HG03575 (cell line): ENCODE measurements around the gene ICE1.
"Not testable (repeated sequence)": the region's sequence is repeated elsewhere in the genome, so short reads cannot be mapped to it uniquely, and the experiment has no call there.

ENCODE experiments used
- ATAC-seq: cut with Tn5 transposase; IDR thresholded peaks from one replicate; pipeline ENCODE4 v1.9.1; 2021; ENCODE audit not compliant: unreplicated experiment, insufficient number of reproducible peaks, low FRiP score; ENCODE audit errors: extremely low read depth

ICE1 gene

DNA sequence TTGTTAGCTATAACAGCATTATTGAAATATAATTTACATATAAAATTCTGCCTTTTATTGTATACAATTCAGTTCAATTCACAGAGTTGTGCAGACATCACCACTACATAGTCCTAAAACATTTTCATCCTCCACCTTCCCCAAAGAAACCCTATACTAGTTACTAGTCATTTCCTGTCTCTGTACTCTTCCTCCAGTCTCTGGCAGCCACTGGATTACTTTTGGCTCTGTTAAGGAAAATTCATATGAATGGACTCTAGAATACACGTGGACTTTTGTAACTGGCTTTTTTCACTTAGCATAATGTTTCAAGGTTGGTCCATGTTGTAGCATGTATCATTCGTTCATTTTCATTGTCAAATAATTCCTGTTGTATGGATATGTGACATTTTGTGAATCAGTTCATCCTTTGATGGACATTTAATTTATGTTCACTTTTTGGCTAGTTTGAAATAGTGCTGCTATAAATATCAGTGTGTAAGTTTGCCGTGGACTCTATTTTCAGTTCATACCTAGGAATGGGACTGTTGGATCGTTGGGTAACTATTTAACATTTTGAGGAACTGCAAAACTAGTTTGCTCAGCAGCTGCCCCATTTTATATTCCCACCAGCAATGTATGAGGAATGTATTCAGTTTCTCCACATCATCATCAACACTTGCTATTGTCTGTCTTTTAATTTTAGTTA, 9.7 kb downstream of the ICE1 start:
- no peak for ATAC-seq

DNA sequence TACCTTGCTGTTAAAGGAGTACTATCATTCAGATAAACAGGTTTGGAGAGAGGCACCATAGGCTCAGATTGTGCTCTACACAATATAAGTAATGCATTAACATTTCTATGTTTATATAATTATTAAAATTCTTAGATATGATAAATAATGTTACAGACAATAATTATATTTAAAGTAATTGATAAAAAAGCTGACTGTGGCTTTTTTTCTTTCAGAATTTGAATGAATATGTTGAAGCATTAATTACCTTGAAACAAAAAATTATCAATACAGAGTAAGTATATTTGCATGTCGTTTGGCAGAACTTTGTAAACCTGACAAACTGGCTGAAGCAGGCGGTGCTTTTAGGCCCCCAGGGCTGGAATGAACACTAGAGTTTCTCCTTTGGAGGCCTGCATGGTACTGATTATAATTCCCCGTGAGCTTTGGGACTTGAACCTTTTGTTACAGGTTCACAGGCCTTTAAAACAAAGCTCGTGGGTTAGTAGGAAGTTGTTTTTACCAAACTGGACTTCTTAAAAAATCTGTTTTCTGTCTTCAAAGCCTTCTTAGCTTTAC, 13.8 kb downstream of the ICE1 start:
- ATAC-seq: no peak

DNA sequence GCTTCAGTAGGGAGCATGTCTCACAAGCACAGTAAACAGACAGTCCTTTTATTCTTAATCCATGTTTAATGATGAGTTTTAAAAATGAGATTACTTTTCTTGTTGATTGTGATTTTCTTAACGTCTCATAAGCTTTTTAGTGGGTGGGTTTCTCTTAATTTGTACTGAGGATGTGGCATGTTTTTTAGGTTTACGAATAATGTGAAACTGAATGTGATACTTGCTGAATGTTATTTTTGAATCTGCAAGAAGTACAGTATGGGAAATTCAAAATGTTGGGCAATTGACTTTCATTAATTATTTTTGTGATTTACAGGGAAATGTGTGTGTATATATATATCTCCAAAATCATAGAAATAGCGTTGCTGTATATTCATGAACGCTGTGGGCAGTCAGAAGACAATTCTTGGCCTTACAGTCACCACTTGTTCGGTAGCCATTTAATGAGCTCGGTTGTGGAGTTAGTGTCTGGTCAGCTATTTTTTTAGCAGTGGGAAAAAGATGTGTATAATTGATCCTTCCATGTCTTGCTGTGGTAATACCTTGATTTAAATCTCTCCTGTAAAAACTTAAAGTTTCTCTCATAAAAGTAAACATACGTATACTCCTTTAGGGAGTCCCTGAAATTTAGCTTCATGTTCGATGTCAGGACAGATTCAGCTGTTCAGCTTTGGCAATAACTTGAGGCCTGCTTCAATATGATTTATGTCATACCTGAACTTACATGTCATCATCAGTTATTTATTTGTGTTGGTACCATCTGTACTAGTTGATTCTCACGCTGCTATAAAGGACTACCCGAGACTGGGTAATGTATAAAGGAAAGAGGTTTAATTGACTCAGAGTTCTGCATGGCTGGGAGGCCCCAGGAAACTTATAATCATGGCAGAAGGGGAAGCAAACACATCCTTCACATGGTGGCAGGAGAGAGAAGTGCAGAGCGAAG, 15.0 kb downstream of the ICE1 start:
- no peak for ATAC-seq

DNA sequence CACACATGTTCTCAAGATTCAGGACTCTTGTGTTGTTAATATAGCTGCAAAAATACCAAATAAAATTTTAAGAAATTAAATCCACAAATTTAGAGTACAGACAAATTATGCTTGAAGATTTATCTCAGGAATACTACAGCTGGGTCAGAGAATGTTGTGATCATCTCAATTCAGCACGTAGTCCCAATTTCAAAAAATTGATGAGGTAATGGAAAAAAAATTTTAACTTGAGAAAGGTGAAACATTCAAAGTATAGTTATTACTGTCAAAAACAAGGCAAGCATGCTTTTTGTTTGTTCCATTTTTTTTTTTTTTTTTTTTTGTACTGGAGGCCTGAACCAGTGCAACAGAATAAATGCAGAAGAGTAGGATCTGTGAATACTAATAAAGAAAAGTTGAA, 29.4 kb downstream of the ICE1 start:
- no peak for ATAC-seq

DNA sequence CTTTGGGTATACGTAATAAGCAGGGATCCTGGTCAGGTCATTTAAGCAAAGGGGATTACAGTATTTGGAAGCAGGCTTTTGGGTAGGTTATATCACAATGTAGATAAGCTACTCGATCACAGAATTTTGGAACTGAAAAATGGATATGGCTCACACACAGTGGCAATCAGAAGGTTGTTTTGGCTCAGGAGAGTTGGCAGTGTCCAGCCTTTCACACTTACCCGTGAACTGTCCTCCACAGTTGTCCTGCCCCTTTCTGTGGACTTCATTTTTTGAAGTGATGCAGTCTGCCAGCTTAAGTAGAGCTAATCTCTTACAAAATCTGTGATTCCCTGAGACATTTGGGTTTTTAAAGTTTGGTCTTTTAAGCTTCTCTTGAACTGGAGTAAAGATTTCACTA, 30.7 kb downstream of the ICE1 start:
- ATAC-seq: no peak

DNA sequence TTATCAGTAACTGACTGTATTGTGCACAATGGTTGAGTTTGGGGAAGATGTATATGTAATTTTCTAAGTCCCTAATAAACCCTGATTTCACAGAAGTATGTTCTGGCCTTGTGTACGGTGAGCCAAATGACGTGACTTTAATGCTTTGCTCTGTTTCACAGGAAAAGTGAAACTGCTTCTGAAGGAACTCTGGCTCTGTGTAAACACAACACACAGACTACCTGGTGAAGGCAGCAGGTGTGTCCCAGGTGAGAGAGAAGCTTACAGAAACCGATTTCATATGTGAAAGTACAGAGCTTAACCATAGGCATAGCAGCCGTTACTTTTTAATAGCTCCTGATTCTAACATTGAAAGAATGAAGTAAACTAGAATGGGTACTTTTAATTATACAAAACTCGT, 31.9 kb downstream of the ICE1 start:
- ATAC-seq: no peak

DNA sequence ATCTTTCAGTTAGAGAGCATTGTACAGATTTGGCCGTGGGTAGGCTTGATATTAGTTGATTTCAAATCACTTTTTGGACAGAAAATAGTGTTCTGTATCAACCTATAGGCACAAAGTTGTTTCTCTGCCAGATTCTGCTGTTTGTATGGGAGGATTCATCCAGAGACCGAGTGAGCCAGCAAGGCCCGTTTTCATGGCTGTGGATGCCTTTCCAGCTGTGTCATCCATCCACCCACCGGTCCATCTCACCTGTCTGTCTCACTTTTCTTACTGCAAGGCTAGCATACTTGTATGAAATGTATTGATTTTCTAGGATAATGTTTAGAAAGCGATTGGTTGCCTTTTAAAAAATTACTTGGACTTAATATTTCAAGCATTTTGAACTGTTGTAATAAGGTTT, 34.4 kb downstream of the ICE1 start:
- no peak for ATAC-seq

DNA sequence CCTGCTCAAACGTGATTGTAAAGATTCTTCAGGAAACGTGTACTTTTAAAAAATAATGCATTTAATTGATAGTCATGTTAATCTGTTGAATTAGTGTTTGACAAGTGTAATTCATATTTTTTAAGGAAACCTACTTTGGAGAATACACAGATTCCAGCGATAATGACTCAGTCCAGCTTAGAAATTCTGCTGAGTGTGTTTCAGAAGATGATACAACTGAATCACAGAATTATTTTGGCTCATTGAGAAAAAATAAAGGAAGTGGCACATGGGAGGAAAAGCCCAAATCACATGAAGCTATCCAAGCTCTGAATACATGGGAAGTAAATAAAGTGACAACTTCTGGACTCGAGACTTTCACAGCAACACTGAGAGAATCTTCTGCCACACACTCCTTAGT, 37.8 kb downstream of the ICE1 start:
- no peak for ATAC-seq

DNA sequence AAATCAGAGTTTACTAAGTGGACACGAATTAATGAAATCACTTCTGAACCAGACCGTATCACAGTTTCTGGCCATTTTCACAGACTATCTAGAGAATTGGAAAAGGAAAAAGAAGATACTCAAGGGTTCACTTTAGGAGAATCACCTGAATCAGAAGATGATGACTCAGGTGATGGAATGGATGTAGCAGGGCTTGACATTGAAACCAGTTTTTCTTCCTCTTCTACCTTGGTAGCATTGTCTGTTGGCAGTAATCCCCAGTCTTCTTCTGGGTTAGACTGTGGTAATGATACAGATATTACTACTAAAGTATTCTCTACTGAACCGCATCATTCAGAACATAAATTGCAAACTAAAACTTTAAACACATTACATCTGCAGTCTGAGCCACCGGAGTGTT, 38.5 kb downstream of the ICE1 start:
- no peak for ATAC-seq

DNA sequence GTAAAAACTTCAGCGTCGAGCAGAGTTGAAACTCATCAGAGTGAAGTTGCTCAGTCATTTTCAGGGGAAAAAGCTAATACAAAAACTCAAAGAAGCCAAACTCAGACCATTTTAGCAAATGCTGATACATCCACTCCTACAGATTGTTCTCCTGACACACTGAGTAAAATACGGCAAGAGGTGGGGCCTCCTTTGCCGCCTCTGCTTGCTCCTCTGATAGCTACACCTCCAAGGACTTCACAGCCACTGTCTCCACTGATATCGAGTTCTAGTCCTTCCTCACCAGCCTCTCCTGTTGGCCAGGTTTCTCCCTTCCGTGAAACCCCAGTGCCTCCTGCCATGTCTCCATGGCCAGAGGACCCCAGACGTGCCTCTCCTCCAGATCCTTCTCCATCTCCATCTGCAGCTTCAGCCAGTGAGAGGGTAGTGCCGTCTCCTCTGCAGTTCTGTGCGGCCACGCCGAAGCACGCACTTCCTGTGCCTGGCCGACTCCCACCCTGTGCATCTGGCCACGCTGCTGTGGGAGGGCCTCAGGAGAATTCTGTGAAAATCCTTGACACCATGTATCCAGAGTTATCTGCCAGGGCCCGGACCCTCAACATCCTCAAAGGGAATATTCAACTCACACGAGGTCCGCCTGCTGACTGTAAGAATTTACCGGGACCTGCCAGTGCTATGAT, 41.7 kb downstream of the ICE1 start:
- ATAC-seq: no peak

DNA sequence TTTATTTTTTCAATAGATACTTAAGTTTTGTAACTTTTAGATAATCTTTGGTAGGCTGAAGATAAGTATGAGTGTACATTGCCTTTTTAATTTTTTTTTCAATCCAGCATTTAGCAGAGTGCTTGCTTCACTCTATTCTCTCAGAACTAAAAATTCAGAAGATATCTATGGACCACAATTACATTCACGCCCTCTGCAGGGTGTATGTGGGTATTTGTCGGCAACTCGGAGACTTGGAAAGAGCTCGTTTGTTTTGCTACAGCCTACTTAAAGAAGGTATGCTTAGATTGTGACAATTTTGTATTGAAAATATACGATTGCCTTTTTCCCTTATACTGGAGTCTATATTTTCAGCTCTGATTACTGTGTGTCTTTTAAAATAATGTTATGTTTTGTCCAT, 43.8 kb downstream of the ICE1 start:
- ATAC-seq: no peak

DNA sequence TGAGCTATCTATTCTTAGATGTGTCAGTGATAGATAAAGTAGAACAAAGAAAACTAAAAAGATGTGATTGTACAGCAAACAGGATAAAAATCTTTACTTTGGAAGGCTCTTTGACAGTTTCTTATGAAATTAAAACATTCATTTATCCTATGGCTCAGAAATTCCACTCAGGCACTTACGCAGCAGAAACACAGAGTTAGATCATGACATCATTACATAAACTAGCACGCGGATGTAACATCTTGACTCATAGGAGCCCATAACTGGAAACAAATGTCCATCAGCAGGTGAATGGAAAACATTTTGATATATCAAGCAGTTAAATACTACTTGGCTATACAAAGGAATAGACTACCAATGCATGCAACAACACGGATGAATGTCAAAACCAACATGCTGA, 45.3 kb downstream of the ICE1 start:
- no peak for ATAC-seq

DNA sequence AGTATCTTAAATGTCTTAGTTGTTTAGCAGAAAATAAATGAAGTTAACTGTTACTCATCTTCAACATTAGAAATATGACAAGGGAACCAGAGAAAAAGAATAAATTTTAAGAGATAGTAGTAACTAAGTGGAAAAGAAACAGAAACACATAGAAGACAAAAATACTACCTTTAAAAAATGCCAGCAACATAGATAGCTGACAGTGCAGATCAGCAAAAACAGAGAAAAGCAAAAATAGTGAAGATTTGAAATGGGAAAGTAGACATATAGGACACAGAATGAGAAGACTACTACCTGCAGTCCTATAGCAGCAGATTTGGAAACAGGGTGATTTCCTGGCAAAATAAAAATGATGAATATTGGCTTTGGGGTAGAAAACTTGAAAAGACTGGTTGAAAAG, 48.5 kb downstream of the ICE1 start:
- no peak for ATAC-seq

DNA sequence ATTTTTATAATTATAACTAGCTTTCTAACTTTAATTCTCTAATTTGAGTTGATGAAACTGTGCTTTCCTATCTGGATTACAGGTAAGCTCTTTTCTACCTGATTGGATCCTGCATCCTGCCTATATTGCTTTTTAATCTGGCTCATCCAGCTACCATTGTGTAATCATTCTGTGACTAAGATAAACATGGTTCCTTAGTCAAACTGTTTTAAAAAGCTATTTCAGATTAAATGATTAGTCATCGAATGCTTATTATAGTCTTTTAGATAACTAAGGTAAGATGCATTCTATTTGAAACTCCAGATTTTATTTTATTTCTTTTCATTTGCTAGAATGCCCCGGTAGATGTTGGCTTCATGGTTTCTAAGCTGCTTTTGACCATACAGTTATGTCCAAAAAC, 50.7 kb downstream of the ICE1 start:
- ATAC-seq: no peak

DNA sequence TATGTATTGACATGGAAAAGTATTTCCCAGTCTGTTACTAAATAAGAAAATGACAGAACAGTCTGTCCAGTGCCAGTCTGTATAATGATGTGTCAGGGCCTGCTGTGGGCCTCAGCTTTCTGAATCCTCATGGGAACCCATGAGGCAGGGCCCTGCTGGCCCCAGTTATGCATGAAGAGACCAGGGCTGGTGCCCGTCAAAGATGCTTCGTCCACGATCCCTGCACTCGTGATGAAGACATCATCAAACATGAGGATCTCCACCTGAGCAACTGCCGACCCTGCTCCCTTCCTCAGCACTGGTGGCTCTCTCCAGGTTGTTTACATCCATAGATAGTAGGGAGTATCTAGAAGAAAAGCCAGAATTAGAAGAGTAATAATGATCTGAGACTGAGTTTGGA, 52.5 kb downstream of the ICE1 start:
- ATAC-seq: no peak

DNA sequence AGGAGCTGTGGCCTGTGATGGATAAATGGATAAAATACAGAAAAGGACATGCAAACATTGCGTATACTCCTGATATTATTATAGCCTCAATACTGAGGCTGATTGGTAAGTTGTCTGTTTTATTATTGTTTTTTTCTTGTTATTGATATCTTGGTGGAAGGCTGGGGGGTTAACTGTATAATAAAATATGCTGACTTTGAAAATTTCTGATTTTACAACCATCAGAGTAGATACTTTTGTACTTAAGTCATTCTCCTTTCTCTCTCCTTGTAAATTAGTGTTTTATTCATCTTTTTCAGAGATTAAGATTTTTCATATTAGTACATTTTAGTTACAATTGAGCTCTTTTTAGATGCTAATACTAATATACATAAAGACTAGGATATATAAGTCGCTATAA, 53.5 kb downstream of the ICE1 start:
- no peak for ATAC-seq

DNA sequence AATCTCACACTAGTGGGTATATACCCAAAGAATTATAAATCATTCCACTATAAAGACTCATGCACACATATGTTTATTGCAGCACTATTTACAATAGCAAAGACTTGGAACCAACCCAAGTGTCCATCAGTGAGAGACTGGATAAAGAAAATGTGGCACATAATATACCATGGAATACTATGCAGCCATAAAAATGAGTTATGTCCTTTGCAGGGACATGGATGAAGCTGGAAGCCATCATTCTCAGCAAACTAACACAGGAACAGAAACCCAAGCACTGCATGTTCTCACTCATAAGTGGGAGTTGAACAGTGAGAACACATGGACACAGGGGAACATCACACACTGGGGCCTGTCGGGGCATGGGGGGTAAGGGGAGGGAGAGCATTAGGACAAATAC, 57.1 kb downstream of the ICE1 start:
- not testable (repeated sequence) for ATAC-seq

DNA sequence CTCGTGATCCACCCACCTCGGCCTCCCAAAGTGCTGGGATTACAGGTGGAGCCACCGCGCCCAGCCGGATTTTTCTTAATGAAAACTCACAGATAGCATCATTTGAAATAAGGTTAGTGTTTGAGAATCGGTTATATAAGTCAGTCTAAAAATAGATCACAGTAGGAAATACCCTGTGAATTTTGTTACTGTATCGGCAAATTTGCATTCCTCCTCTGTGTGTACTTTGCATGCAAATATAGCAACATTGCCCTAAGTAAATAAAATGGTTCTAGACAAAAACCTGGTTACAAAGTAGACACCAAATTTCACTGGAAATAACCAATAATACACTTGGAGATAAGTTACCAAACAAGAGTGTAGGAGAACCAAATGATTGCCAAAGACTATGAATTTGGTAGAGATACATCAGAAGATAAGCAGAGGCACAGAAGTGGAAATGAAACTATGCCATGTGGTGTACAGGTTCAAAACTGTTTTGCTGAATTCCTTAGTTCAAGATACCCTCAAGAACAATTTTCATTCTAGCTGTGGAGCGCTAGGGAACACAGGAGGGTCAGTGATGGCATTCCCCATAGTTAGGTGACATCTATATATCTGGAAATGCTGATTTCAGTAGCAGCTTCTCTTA, 58.1 kb downstream of the ICE1 start:
- no peak for ATAC-seq

DNA sequence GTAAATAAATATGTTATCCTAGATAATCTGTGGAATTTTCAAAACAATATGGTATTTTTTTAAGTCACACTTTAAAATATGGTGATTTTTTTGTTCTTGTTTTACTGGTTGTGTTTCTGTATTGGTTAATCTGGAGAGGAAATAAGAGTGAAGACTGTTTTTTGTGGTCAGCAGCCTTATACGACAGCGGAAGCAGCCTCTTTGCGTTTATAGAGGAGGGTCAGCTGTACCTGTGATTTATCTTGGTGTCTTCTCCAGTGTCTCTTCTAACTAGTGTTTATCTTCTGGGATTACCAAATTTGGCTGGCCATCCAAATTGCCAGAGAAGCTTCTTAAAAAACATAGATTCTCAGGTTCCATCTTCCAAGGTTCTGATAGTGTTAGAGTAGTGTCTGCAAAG, 58.7 kb downstream of the ICE1 start:
- no peak for ATAC-seq
